Smooth muscle cell (in vitro differentiated cells): Measurements from ENCODE around the gene ZNF417. TPM values are rescaled to one million over a fixed set of nuclear protein-coding genes. Genes with fewer than 3 reads are reported as not detected.
"Not testable (repeated sequence)": the region's sequence is repeated elsewhere in the genome, so short reads cannot be mapped to it uniquely, and the experiment has no call there.

Experiments
- DNase-seq: peaks from one replicate; lab custom pipeline; 2025; ENCODE audit not compliant: unreplicated experiment; lab: John Stamatoyannopoulos, UW
- H2AFZ ChIP-seq: fragments of 200-600 bp; sonication (generic); 2 replicates; pipeline ENCODE4 v1.6.0; 2016; ENCODE audit warnings: antibody characterized with exemption, low read depth, mild to moderate bottlenecking
- H3F3A ChIP-seq: fragments of 200-600 bp; sonication (generic); 2 replicates; pipeline ENCODE4 v1.6.0; 2017; ENCODE audit warnings: antibody characterized with exemption, low read depth
- H3K27ac ChIP-seq: fragments of 200-600 bp; sonication (generic); 2 replicates; pipeline ENCODE4 v1.5.1; 2016; ENCODE audit warnings: low read depth, mild to moderate bottlenecking
- H3K27me3 ChIP-seq: fragments of 200-600 bp; sonication (generic); 2 replicates; pipeline ENCODE4 v1.6.1; 2016; ENCODE audit warnings: low read depth, mild to moderate bottlenecking
- H3K36me3 ChIP-seq: fragments of 200-600 bp; sonication (generic); 2 replicates; pipeline ENCODE4 v1.5.1; 2016; ENCODE audit warnings: low read depth
- H3K4me1 ChIP-seq: fragments of 200-600 bp; sonication (generic); 2 replicates; pipeline ENCODE4 v1.5.1; 2016; ENCODE audit warnings: low read depth
- H3K4me2 ChIP-seq: fragments of 200-600 bp; sonication (generic); 2 replicates; pipeline ENCODE4 v1.6.0; 2016; ENCODE audit warnings: mild to moderate bottlenecking
- H3K4me3 ChIP-seq: fragments of 200-600 bp; sonication (generic); 2 replicates; pipeline ENCODE4 v1.5.1; 2016; ENCODE audit warnings: mild to moderate bottlenecking
- H3K79me2 ChIP-seq: fragments of 200-600 bp; sonication (generic); 2 replicates; pipeline ENCODE4 v1.6.0; 2016; ENCODE audit warnings: low read depth, mild to moderate bottlenecking
- H3K9ac ChIP-seq: fragments of 200-600 bp; sonication (generic); 2 replicates; pipeline ENCODE4 v1.6.0; 2016; ENCODE audit warnings: low read depth
- H3K9me3 ChIP-seq: fragments of 200-600 bp; sonication (generic); replicated peaks from 2 replicates; pipeline ENCODE4 v1.5.1; 2016; ENCODE audit warnings: low read depth
- H4K20me1 ChIP-seq: fragments of 200-600 bp; sonication (generic); 2 replicates; pipeline ENCODE4 v1.6.0; 2016; ENCODE audit warnings: low read depth
- CTCF ChIP-seq: fragments of 200-600 bp; sonication (generic); IDR thresholded peaks from 2 replicates; pipeline ENCODE4 v1.5.1; 2017; ENCODE audit warnings: borderline replicate concordance, mild to moderate bottlenecking, antibody characterized with exemption; ENCODE audit not compliant: insufficient read depth, poor library complexity, severe bottlenecking
- WGBS: methylation state at CpG from one replicate; pipeline ENCODE4 v1.1.7; 2016; ENCODE audit warnings: low lambda C conversion rate; 5-methylcytosine and 5-hydroxymethylcytosine counted together
- polyA plus RNA-seq: library from polyadenylated mRNA; unstranded; fragments of >200 nt; fragmentation: Nextera tagmentation; extraction: Ambion mirVana; gene quantifications from 2 replicates; pipeline ENCODE4 v1.2.1, GENCODE V29; 2016
- total RNA-seq: library from RNA; depleted of rRNA; stranded (reverse); fragments of >200 nt; gene quantifications from 2 replicates; pipeline ENCODE4 v1.2.3, GENCODE V29; 2014

ZNF417 gene
- total RNA-seq, result 9.8 and 12.0 TPM in 2 replicates
- polyA plus RNA-seq, result 2.6 and 5.1 TPM in 2 replicates

- peak; percentile 33 for DNase-seq
- H3K4me1 ChIP-seq, H3K9me3 ChIP-seq, H3K27me3 ChIP-seq, H3F3A ChIP-seq, H3K36me3 ChIP-seq, H4K20me1 ChIP-seq: not testable (repeated sequence)
- Histone ChIP-seq H3K9ac (peak within 1 kb of the TSS; percentile 92), H3K79me2 (peaks cover 41% of the 10 kb centered on the region), H3K4me2 (peak within 1 kb of the TSS; percentile 97), H3K4me3 (peak within 1 kb of the TSS; percentile 96), H2AFZ (peak within 1 kb of the TSS; percentile 65), H3K27ac (peak within 1 kb of the TSS; percentile 69)
- WGBS, result under 1% methylated on average over 51 of the region's 51 CpGs
- peak; percentile 22 for TF ChIP-seq CTCF
Measured at GRCh38 chr19:57916168-57916995, at the start of gene ZNF417. Gene ZNF417 (minus strand): TSS chr19:57916592. CDS start chr19:57916411, 181 bp downstream.

GRCh38 chr19:57964761-57965160, 48.4 kb upstream of the ZNF417 start:
- TF ChIP-seq CTCF, result no peak
- WGBS, result 88% methylated on average over 8 of the region's 8 CpGs
- H3K4me1 ChIP-seq, result no peaks in the 10 kb centered on the region
- H3K9me3 ChIP-seq, result peaks cover 7% of the 10 kb centered on the region
- H3F3A ChIP-seq, result no peaks in the 10 kb centered on the region
- H3K27me3 ChIP-seq, result no peaks in the 10 kb centered on the region
- H3K9ac ChIP-seq, result no peak overlapping the region
- no peak for DNase-seq
- no peak overlapping the region for H3K27ac ChIP-seq
- H2AFZ ChIP-seq, result no peak overlapping the region
- H3K36me3 ChIP-seq, result peaks cover 4% of the 10 kb centered on the region
- H4K20me1 ChIP-seq, result no peaks in the 10 kb centered on the region
- H3K79me2 ChIP-seq, result no peaks in the 10 kb centered on the region
- H3K4me2 ChIP-seq, result no peak overlapping the region
- H3K4me3 ChIP-seq, result no peak overlapping the region

GRCh38 chr19:57961785-57962184, 45.4 kb upstream of the ZNF417 start:
- no peak overlapping the region for H2AFZ ChIP-seq
- H3F3A ChIP-seq, result no peaks in the 10 kb centered on the region
- no peak overlapping the region for H3K27ac ChIP-seq
- H3K27me3 ChIP-seq, result no peaks in the 10 kb centered on the region
- no peak overlapping the region for H3K9ac ChIP-seq
- H3K36me3 ChIP-seq, result peaks cover 4% of the 10 kb centered on the region
- H3K9me3 ChIP-seq, result peaks cover 14% of the 10 kb centered on the region
- WGBS, result 94% methylated on average over 1 of the region's 1 CpG
- no peaks in the 10 kb centered on the region for H3K4me1 ChIP-seq
- H3K79me2 ChIP-seq, result no peaks in the 10 kb centered on the region
- TF ChIP-seq CTCF, result no peak
- no peak for DNase-seq
- no peaks in the 10 kb centered on the region for H4K20me1 ChIP-seq
- no peak overlapping the region for H3K4me2 ChIP-seq
- H3K4me3 ChIP-seq, result no peak overlapping the region

- Histone ChIP-seq H3K27ac (no peak overlapping the region), H3K4me3 (no peak overlapping the region), H3K4me2 (no peak overlapping the region), H3K36me3 (no peaks in the 10 kb centered on the region), H3K27me3 (no peaks in the 10 kb centered on the region), H2AFZ (no peak overlapping the region), H3K9me3 (peaks cover 13% of the 10 kb centered on the region), H3K4me1 (no peaks in the 10 kb centered on the region), H3K79me2 (no peaks in the 10 kb centered on the region), H3K9ac (no peak overlapping the region), H4K20me1 (no peaks in the 10 kb centered on the region), H3F3A (no peaks in the 10 kb centered on the region)
- WGBS, result 87% methylated on average over 4 of the region's 4 CpGs
- no peak for TF ChIP-seq CTCF
- no peak for DNase-seq
Measured at GRCh38 chr19:57954996-57955395, 38.6 kb upstream of the ZNF417 start.
